Caco-2 (cell line): Measurements from ENCODE around the gene CT45A6. TPM values are rescaled to one million over a fixed set of nuclear protein-coding genes. Genes with fewer than 3 reads are reported as not detected.

Experiments used
- total RNA-seq: library from RNA; stranded (reverse); gene quantifications from 2 replicates; pipeline ENCODE4 v1.2.3, GENCODE V29; 2022

Gene CT45A6
- total RNA-seq, 1 experiment from 2014 or later = not detected

Other genes starting within 250 kb of the CT45A6 start
- gene CT45A1, start 89.1 kb downstream of the CT45A6 start, total RNA-seq = not detected in 2 replicates
- not detected in 2 replicates for gene CT45A3, start 34.6 kb downstream of the CT45A6 start, total RNA-seq
- gene CT45A5, start 17.3 kb downstream of the CT45A6 start, total RNA-seq = not detected in 2 replicates
- gene CT45A2, start 17.2 kb upstream of the CT45A6 start, total RNA-seq = not detected in 2 replicates
- gene CT45A7, start 34.5 kb upstream of the CT45A6 start, total RNA-seq = not detected in 2 replicates
- not detected in 2 replicates for gene CT45A8, start 51.8 kb upstream of the CT45A6 start, total RNA-seq
- gene CT45A9, start 69.0 kb upstream of the CT45A6 start, total RNA-seq = not detected in 2 replicates
- gene CT45A10, start 90.7 kb upstream of the CT45A6 start, total RNA-seq = not detected in 2 replicates
- not detected in 2 replicates for gene SAGE1, start 90.9 kb upstream of the CT45A6 start, total RNA-seq
- gene MMGT1, start 171.2 kb upstream of the CT45A6 start, total RNA-seq = 17.3 and 18.3 TPM in 2 replicates
- 9.9 and 11.8 TPM in 2 replicates for gene SLC9A6, start 182.6 kb upstream of the CT45A6 start, total RNA-seq